GM19395 (cell line): ENCODE measurements around the gene ABTB2.
A peak's percentile ranks its signal among the peaks of the same experiment; 100 is the strongest.

ENCODE experiments used
- ATAC-seq: cut with Tn5 transposase; IDR thresholded peaks from one replicate; pipeline ENCODE4 v1.9.1; 2021; ENCODE audit warnings: mild to moderate bottlenecking, moderate library complexity; ENCODE audit not compliant: unreplicated experiment

ABTB2 gene

DNA sequence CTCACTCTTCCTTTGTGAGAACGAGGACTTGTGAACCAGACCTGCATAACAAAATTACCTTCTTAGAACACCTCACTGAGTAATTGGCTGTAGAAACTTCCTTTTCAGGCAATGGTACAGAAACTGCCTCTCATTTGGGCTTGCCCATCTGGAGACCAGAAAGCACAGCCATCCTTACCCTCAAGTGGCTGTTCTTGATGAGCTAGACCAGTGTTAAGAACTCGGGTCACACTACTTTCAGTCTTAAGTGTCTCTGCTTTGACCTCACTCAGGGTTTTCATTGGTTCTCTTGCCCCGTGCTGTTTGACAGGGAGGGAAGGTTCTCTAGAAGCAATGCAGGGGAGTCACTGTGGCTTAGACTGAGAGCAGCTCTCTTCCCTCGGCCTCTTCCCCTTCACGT lies 223.0 kb downstream of the ABTB2 start:
- ATAC-seq: peak; percentile 67

DNA sequence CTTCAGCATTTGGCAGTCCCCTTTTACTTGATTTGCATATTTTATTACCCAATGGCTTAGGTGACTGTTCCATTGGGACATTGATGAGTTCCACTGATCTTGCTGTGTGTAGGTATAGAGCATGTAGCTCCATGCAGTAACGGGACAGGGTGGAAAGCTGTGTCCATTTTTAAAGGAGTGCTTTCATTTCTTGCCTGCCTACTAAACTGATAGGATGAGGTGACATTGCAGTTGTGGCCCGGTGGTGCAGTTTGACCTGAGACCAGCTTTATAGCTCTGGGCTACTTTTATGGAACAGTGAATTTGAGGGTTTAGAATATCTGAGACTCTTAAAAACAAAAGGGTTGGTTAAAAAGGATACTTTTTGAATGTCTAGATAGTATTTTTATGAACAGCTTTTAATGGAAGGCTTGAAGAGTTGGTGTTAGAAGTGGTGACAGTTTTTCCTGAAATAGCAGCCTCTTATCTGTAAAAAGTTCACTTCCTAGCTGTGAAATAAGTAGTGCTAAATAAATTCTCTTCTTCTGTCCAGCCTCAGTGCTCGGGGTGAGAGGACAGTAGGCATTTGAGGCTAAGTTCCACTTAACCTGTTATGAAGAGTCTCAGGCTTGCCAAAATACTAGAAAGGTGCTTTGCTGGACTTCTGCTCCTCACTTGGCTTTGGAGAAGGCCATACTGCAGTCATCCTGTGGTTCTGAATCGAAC lies 225.4 kb downstream of the ABTB2 start:
- ATAC-seq: no peak

DNA sequence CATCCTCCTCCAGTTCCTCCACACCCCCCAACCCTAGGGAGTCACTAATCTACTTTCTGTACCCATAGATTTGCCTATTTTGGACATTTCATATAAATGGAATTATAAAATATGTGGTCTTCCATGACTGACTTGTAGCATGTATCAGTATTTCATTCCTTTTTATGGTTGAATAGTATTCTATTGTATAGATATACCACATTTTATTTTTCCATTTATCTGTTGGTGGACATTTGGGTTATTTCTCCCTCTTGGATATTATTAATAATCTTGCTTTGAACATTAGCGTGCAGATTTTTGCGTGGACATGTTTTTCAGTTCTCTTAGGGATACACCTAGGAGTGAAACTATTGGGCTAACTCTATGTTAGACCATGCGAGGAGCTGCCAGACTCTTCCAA lies 229.0 kb downstream of the ABTB2 start:
- ATAC-seq: no peak

DNA sequence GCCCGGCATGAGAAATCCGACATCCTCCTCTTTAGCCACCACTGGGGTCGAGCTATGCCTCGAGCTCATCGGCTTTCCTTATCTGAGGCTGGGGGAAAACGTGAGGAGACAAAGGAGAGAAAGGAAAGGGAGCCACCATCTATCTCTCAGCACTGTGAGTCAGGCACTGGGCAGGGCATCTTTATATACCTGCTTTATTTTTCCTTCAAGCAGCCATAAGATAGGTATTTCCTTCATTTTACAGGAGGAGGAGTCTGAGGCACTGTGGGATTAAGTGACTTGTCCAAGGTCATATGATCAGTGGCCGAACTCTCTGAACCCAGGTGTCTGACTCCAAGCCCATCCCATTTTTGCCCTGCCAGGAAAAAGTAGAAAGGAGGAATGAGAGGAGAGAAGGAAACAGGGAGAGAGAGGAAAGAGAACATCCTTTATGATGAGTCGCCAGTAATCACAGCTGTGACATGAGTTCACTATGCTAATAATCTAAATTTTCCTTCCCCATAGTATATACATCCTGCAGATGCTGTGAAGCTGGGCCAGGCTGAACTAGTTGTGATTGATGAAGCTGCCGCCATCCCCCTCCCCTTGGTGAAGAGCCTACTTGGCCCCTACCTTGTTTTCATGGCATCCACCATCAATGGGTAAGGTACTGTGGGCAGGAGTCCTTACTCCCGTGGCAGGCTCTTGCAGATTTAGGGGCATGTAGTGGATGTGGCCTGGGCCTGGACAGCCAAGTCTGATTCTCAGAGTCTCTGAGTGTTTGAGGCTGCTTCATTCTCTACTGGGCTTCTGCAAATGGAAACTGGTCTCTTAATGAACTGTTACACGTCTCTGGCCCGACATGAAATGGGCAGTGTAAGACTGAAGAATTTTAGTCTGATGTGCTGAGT lies 230.6 kb downstream of the ABTB2 start:
- no peak for ATAC-seq

DNA sequence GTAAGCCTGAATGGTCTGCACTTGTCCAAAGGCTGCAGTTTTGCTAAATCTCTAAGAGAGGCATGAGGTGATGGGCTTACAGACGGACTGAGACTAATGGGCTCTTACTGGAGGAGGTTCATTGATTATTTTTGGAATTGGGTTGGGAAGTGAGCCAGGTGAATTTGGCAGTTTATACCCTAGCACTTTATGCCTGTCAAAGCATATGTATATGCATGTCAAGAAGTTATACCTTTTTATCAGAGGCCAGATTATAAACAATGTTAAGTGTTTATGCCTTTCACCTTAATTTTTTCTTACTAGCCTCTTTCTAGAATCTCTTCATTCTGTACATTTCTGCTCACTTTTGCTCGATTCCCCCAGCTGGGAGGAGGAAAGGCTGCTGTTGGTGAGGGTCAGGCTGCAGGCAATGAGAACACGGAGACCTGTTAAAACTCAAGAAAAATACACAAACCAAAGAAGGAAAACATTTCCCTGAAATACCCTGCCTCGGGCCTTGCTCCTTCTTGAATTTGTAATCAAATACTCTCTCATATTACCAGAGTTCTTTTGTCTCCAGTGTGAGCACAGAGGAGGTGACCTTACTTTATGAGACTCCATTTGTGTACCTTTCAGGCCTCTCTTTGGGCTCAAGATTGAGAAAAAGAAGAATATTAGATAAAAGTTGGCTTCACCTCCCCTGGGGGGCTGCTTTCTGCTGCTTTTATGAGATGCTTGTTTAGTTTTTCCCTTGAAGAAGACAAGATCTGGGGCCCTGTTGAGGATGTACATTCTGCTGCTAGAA lies 232.7 kb downstream of the ABTB2 start:
- ATAC-seq: no peak

DNA sequence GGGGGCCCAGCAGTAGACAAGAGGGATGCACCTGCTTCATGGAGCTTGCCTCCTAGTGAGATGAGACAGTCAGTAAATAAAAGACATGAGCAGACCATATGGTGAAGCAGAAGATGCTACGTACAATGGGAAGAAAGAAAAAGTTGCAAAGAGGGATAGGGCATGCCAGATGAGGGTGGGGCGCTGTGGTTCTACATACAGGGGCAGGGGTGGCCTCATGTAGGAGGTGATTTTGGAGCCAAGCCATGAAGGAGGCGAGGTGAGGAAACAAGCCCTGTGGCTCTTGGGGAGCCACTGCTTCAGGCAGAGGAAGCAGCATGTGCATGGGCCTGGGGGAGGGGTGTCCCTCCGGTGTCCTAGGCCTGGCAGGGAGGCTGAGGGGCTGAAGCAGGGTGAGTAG lies 237.2 kb downstream of the ABTB2 start:
- ATAC-seq: no peak

DNA sequence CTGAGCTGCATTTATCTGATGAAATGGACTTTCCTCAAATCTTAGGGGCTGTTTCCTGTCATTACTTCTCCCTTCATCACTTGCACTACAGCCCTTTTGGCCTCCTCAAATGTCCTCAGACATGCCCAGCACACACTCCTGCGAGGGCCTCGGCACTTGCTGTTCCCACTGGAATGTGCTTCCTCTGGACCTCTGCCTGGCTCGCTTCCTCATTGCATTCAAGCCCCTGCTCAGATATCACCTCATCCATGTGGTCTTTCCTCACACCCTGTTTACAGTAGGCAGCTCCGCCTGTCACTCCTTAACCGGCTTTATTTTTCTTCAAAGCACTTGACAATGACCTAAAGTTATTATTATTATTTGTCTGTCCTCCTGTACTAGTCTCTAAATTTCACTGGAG lies 243.3 kb downstream of the ABTB2 start:
- ATAC-seq: no peak

DNA sequence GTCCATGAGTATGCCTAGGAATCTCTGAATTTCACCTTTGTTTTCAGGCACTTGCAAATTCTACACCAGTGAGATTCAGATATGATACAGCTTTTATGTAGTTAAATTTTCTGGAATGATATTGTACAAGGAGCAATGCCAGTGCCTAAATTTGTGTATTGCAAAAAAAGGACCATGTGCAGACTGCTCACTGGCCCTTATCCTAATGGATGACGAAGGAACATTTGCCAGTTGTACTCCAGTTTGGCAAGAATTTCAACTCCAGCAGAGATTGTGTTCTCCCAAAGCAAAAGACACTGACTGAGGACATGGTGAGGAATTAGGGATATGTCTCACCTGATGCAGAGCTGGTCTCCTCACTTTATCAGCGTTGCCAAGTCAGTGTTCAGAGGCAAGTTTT lies 243.8 kb downstream of the ABTB2 start:
- ATAC-seq: no peak

DNA sequence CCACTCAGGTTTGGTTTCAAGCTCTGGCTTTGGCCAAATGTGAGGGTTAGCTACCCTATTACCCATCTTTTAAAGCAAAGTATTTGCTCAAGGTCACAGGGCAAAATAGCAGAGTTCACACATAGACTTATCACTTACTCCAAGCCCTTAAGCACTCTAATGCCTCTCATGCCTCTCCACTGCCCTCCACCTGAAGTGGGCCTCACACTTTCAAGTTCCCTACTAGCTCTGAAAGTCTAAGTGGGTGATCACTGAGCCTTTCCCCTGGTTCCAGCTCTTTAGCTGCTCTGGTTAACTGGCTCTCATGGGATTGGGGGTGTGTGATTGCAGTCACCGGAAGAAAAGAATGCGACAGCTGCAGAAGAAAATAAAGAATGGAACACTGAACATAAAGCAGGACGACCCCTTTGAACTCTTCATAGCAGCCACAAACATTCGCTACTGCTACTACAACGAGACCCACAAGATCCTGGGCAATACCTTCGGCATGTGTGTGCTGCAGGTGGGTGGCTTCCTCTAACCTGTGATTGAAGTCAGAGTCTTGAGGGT lies 246.0 kb downstream of the ABTB2 start:
- ATAC-seq: no peak

DNA sequence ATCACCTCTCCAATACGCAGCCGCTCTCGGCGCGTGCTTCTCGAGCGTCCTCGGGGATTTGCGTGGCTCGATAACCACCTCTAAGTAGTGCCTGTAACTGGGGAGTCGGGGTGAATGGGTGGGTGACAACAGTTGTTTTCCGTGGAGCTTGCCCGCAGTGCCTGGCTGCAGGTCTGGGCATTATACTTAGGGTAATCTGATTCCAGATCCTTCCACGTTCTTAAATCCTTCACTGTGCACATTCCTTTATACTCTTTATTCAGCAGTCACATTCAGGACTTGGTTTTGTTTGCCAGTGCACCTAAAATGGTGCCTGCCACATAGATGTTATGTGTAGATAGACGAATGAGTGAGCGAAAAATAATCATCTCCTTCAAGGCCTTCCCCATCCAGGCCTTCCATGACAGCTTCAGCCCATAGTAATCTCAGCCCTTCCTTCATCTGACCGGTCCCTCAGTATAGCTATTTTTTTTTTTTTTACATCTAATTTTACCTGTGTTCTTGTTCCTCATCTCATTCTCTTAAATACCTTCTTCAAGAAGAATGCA lies 251.8 kb downstream of the ABTB2 start:
- ATAC-seq: no peak

DNA sequence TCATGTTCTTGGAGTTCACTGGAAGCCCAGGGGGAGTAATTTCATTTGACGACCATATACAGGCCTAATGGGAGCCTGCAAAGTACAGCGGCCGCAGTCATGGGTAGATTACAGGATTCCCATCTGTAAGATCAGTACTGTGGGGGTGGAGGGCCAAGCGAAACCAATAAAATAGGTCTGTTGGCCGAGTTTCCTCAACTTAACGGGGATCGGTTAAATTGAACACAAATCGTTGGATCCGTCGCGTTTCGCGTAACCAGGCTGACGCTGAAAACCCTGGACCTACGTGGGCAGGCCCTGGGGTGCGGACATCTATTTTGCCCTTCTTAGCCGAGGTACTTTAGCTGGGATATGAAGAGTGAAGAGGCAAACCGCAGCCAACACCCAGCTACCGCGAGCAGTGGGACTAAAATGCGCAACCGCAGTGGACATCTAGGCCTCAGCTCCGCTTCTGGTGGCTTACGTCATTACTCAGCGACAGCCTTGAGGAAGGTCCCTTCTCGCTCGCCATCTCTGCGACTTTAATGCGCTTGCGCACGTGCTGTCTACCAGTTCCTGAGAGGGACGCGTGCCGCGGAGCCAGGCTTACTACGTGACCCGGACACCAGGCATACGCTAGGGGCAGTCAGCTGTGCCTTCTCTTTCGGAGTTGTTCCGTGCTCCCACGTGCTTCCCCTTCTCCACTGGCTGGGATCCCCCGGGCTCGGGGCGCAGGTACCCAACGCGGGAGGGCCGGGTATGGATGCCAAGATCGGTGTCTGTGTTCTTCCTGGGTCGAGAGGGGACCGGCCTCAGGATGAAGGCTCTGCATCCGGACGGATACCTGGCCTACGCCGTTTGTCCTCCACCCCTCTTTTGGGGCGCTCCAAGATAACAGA lies 252.5 kb downstream of the ABTB2 start, which contains the start of gene NAT10:
TSS of gene NAT10 (plus strand) at position 551 of the 878 bp plus-strand sequence. CDS start 2,597 bp downstream, outside the sequence.
- ATAC-seq: peak; percentile 90

DNA sequence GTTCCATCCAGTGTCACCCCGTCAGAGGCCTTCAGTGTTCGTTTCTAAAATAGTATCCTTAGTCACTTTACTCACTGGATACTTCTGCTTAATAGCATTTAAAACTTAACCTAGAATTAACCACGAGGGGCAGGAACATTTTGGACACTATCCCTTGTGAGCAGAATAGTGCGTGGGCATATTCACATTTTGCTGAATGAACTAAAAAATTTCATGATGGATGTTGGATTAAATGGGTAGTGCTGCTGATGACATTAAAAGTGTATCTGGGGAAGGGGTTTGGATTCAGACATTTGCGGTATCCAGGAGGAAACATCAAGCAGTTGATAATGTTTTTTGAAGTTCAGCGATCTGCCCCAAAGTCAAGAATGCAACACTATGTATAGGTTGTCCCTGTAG lies 253.1 kb downstream of the ABTB2 start:
- ATAC-seq: no peak
